Left cardiac atrium (tissue), 4 donors: ENCODE data around the gene CCDC34. TPM values are rescaled to one million over a fixed set of nuclear protein-coding genes. Genes with fewer than 3 reads are reported as not detected.

Source experiments
- ATAC-seq, 2 donors: fragments of 200-7000 bp; cut with Tn5 transposase; one replicate each; pipeline ENCODE4 v1.9.1; 2020; ENCODE audit warnings: mild to moderate bottlenecking in 2 of 2, moderate library complexity in 2 of 2
- DNase-seq: peaks from one replicate; pipeline ENCODE4 v3.0.0-alpha.2; 2020
- intact Hi-C, 2 donors: fragments of 100-400 bp; cut with DNase I; formaldehyde crosslinking; loops; one replicate each; pipeline versions ENCODE4 v1.14.1 to v1.15.1; 2022 to 2023
- long read RNA-seq: library from polyadenylated mRNA; unstranded; transcript quantifications from one replicate; pipeline ENCODE4 v2.0.0, GENCODE V29; 2021
- total RNA-seq, 2 donors: library from RNA; stranded (reverse); fragmentation: NEBNext Ultra II Directional; extraction: Animal tissue kit (Norgen Biotek cat#: 25700); gene quantifications; one replicate each; pipeline ENCODE4 v1.2.1, GENCODE V29; 2021
- donor health status: DM: no; HTN: yes; CAD: no.
- donor health status: DM: no; HTN: yes; CAD: no; lungs with severe emphysema.
- donor health status: DM: yes; HTN: yes; CAD: no.
- donor health status: Dilated cardiomyopathy.

Gene CCDC34
- total RNA-seq: 1 to 10 TPM; 2.0 to 3.0 TPM
- long read RNA-seq, partial matches to known transcripts: 0 of 1 reads
- long read RNA-seq, other reads (novel, unspliced or antisense): 0 of 1 reads

- intact Hi-C loops: loop anchor here in 1 of 2 donors (10.0 kb wide), 1 partner anchor 112 kb away; the partner anchor contains the start of gene LGR4
- ATAC-seq (peak; percentile 99 to 100), DNase-seq (peak; percentile 93)
Measured at GRCh38 chr11:27362749-27363575, at the start of gene CCDC34. TSS of gene CCDC34 (minus strand) at chr11:27363215. CDS start at chr11:27363194, 21 bp downstream.

- DNase-seq (no peak), ATAC-seq (no peak)
- intact Hi-C loops: no loop called here
Measured at GRCh38 chr11:27412192-27412691, 49.2 kb upstream of the CCDC34 start.

GRCh38 chr11:27411328-27411727 lies 48.3 kb upstream of the CCDC34 start:
- ATAC-seq (no peak), DNase-seq (no peak)
- intact Hi-C loops: no loop called here

GRCh38 chr11:27410272-27410671 lies 47.3 kb upstream of the CCDC34 start:
- ATAC-seq (no peak), DNase-seq (no peak)
- intact Hi-C loops: no loop called here

- ATAC-seq: peak in 1 of 2 donors; percentile 42
- intact Hi-C loops: no loop called here
- DNase-seq: no peak
Measured at GRCh38 chr11:27409742-27410141, 46.7 kb upstream of the CCDC34 start.

GRCh38 chr11:27409049-27409448 lies 46.0 kb upstream of the CCDC34 start:
- intact Hi-C loops: no loop called here
- ATAC-seq (peak in 1 of 2 donors; percentile 73), DNase-seq (no peak)

- intact Hi-C loops: no loop called here
- ATAC-seq (peak in 1 of 2 donors; percentile 16), DNase-seq (no peak)
Measured at GRCh38 chr11:27408246-27408800, 45.3 kb upstream of the CCDC34 start.

- intact Hi-C loops: no loop called here
- DNase-seq: no peak
- peak; percentile 58 to 67 for ATAC-seq
Measured at GRCh38 chr11:27406498-27407354, 43.7 kb upstream of the CCDC34 start.

GRCh38 chr11:27405134-27405533 lies 42.1 kb upstream of the CCDC34 start:
- DNase-seq (no peak), ATAC-seq (peak; percentile 39 to 62)
- intact Hi-C loops: no loop called here

- ATAC-seq: peak in 1 of 2 donors; percentile 32
- intact Hi-C loops: no loop called here
- DNase-seq: no peak
Measured at GRCh38 chr11:27404427-27404826, 41.4 kb upstream of the CCDC34 start.

- ATAC-seq: no peak
- intact Hi-C loops: no loop called here
- no peak for DNase-seq
Measured at GRCh38 chr11:27403195-27403594, 40.2 kb upstream of the CCDC34 start.

- intact Hi-C loops: no loop called here
- DNase-seq: no peak
- ATAC-seq: no peak
Measured at GRCh38 chr11:27402450-27402849, 39.4 kb upstream of the CCDC34 start.

- intact Hi-C loops: no loop called here
- no peak for ATAC-seq
Measured at GRCh38 chr11:27401833-27402316, 38.9 kb upstream of the CCDC34 start.

GRCh38 chr11:27401280-27401832 lies 38.3 kb upstream of the CCDC34 start:
- no peak for DNase-seq
- intact Hi-C loops: no loop called here
- no peak for ATAC-seq

More at GRCh38 chr11:27401833-27402316, 38.9 kb upstream of the CCDC34 start:
- DNase-seq: no peak

- no peak for ATAC-seq
- DNase-seq: no peak
- intact Hi-C loops: no loop called here
Measured at GRCh38 chr11:27398400-27398770, 35.4 kb upstream of the CCDC34 start.

GRCh38 chr11:27397624-27398399 lies 34.8 kb upstream of the CCDC34 start:
- peak in 1 of 2 donors; percentile 62 for ATAC-seq
- no peak for DNase-seq
- intact Hi-C loops: no loop called here

- ATAC-seq (no peak), DNase-seq (no peak)
- intact Hi-C loops: no loop called here
Measured at GRCh38 chr11:27396259-27396839, 33.3 kb upstream of the CCDC34 start.
